Panc1 (cell line): ENCODE measurements around the gene PRDM5. TPM values are rescaled to one million over a fixed set of nuclear protein-coding genes. Genes with fewer than 3 reads are reported as not detected.

ENCODE experiments used
- ATAC-seq: fragments of 200-7000 bp; cut with Tn5 transposase; 2 replicates; pipeline ENCODE4 v1.9.1; 2020; ENCODE audit warnings: mild to moderate bottlenecking, moderate library complexity
- BruUV-seq: library from RNA; stranded (reverse); fragments of 400-500 nt; replicated peaks from 2 replicates; lab custom pipeline; 2021; lab: Mats Ljungman, UMichigan
- CTCF ChIA-PET: fragments of 300-600 bp; sonication (Branson Sonifier 250); formaldehyde crosslinking; loops from one replicate; lab custom pipeline; 2022; ENCODE audit warnings: antibody characterized with exemption; lab: Charles Lee
- POLR2A ChIA-PET: fragments of 300-600 bp; sonication (Branson Sonifier 250); formaldehyde crosslinking; loops from one replicate; lab custom pipeline; 2022; ENCODE audit warnings: antibody characterized with exemption; lab: Charles Lee
- DNase-seq: peaks from one replicate; pipeline ENCODE4 v3.0.0-alpha.2; 2010; ENCODE audit warnings: low read depth, low spot score
- H3K27ac ChIP-seq: 2 replicates; pipeline ENCODE4 v1.5.1; 2011; ENCODE audit warnings: mild to moderate bottlenecking, low read length, inconsistent platforms
- H3K27me3 ChIP-seq: fragments of 200-500 bp; sonication (Bioruptor generic); 2 replicates; pipeline ENCODE4 v1.6.0; 2014; ENCODE audit warnings: low read length, inconsistent platforms; ENCODE audit not compliant: control insufficient read depth, insufficient read depth
- H3K36me3 ChIP-seq: fragments of 200-500 bp; sonication (Bioruptor generic); 2 replicates; pipeline ENCODE4 v1.5.1; 2014; ENCODE audit warnings: inconsistent platforms, mild to moderate bottlenecking, low read length, moderate library complexity; ENCODE audit not compliant: control insufficient read depth, insufficient read depth
- H3K4me1 ChIP-seq: 2 replicates; pipeline ENCODE4 v1.5.1; 2011; ENCODE audit warnings: inconsistent platforms, mild to moderate bottlenecking, low read length, moderate library complexity; ENCODE audit not compliant: control insufficient read depth, insufficient read depth
- H3K4me3 ChIP-seq, 2 experiments: 2 replicates each; pipeline ENCODE4 v1.5.1; 2011 to 2012; ENCODE audit warnings: low read depth in 2 of 2, low read length in 2 of 2, mild to moderate bottlenecking in 2 of 2, inconsistent platforms in 1 of 2, moderate library complexity in 1 of 2
- H3K9me3 ChIP-seq: fragments of 200-500 bp; sonication (Bioruptor generic); 2 replicates; pipeline ENCODE4 v1.5.1; 2014; ENCODE audit warnings: low read depth, mild to moderate bottlenecking, inconsistent platforms, low read length, moderate library complexity; ENCODE audit not compliant: control insufficient read depth, insufficient read depth
- POLR2AphosphoS5 ChIP-seq: IDR thresholded peaks from 2 replicates; pipeline ENCODE4 v1.6.1; 2012; ENCODE audit warnings: mild to moderate bottlenecking, low read depth, low read length, moderate library complexity
- SIN3A ChIP-seq: IDR thresholded peaks from 2 replicates; pipeline ENCODE4 v1.6.1; 2012; ENCODE audit warnings: low read depth, mild to moderate bottlenecking, low read length, moderate library complexity, borderline replicate concordance; ENCODE audit not compliant: insufficient read depth
- TCF7L2 ChIP-seq: IDR thresholded peaks from 2 replicates; pipeline ENCODE4 v1.6.1; 2011; ENCODE audit warnings: mild to moderate bottlenecking, low read depth, low read length, inconsistent platforms
- in situ Hi-C: cut with HindIII; loops from 2 replicates; pipeline ENCODE4 v1.10.0; 2016; ENCODE audit warnings: low sequenced_read_pairs, low pct_unique_long_range_greater_than_20kb
- intact Hi-C: fragments of 100-400 bp; cut with micrococcal nuclease; formaldehyde crosslinking; loops from one replicate; pipeline ENCODE4 v1.10.0; 2022; ENCODE audit not compliant: unreplicated experiment
- total RNA-seq: library from RNA; stranded (reverse); gene quantifications from one replicate; pipeline ENCODE4 v1.2.1, GENCODE V29; 2021; ENCODE audit not compliant: unreplicated experiment
- TF ChIP-seq, protein P1 (sequence below), 2 experiments: IDR thresholded peaks; 2 replicates each; pipeline ENCODE4 v1.6.1; 2011 to 2012; ENCODE audit warnings: low read depth in 2 of 2, control low read depth in 1 of 2, low read length in 1 of 2, mild to moderate bottlenecking in 1 of 2, moderate library complexity in 1 of 2; ENCODE audit not compliant: insufficient read depth in 1 of 2
- TF ChIP-seq, protein P2 (sequence below): fragments of 450-650 bp; IDR thresholded peaks from 2 replicates; pipeline ENCODE4 v1.5.1; 2017; ENCODE audit warnings: mild to moderate bottlenecking

Gene PRDM5
- total RNA-seq, 1 experiment from 2014 or later: 8.4 TPM

DNA sequence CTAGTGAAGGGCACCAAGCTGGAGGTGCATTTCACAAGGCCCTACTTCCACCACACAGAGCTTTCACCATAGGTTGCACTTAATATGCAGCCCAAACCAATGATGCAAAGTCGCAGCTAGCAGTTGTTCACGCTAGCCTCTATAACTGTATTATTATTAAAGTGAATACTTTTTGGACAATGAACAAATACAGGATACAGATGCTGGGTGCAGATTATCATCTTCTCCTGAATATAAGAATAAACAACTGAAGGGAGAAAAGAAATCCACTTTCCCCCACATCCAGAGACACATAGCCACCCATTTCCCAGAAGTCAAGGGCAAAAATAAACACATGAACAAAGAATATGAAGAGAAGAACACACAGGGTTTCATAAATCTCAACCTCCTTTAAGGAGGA lies 107.2 kb downstream of the PRDM5 start:
- Histone ChIP-seq H3K4me3 (no peak overlapping the region), H3K4me1 (no peaks in the 10 kb centered on the region), H3K9me3 (no peaks in the 10 kb centered on the region), H3K27me3 (no peaks in the 10 kb centered on the region), H3K36me3 (no peaks in the 10 kb centered on the region), H3K27ac (no peak overlapping the region)
- POLR2A ChIA-PET: no interaction called here
- no peak for DNase-seq
- TF ChIP-seq POLR2AphosphoS5 (no peak), SIN3A (no peak), TCF7L2 (no peak)
- TF ChIP-seq, protein P1, sequence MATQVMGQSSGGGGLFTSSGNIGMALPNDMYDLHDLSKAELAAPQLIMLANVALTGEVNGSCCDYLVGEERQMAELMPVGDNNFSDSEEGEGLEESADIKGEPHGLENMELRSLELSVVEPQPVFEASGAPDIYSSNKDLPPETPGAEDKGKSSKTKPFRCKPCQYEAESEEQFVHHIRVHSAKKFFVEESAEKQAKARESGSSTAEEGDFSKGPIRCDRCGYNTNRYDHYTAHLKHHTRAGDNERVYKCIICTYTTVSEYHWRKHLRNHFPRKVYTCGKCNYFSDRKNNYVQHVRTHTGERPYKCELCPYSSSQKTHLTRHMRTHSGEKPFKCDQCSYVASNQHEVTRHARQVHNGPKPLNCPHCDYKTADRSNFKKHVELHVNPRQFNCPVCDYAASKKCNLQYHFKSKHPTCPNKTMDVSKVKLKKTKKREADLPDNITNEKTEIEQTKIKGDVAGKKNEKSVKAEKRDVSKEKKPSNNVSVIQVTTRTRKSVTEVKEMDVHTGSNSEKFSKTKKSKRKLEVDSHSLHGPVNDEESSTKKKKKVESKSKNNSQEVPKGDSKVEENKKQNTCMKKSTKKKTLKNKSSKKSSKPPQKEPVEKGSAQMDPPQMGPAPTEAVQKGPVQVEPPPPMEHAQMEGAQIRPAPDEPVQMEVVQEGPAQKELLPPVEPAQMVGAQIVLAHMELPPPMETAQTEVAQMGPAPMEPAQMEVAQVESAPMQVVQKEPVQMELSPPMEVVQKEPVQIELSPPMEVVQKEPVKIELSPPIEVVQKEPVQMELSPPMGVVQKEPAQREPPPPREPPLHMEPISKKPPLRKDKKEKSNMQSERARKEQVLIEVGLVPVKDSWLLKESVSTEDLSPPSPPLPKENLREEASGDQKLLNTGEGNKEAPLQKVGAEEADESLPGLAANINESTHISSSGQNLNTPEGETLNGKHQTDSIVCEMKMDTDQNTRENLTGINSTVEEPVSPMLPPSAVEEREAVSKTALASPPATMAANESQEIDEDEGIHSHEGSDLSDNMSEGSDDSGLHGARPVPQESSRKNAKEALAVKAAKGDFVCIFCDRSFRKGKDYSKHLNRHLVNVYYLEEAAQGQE (IDR thresholded peaks at IDR 0.05; ENCODE audit: insufficient read depth in 1 of 2, low read depth in 2 of 2, low read length in 1 of 2): no peak
- TF ChIP-seq, protein P2, sequence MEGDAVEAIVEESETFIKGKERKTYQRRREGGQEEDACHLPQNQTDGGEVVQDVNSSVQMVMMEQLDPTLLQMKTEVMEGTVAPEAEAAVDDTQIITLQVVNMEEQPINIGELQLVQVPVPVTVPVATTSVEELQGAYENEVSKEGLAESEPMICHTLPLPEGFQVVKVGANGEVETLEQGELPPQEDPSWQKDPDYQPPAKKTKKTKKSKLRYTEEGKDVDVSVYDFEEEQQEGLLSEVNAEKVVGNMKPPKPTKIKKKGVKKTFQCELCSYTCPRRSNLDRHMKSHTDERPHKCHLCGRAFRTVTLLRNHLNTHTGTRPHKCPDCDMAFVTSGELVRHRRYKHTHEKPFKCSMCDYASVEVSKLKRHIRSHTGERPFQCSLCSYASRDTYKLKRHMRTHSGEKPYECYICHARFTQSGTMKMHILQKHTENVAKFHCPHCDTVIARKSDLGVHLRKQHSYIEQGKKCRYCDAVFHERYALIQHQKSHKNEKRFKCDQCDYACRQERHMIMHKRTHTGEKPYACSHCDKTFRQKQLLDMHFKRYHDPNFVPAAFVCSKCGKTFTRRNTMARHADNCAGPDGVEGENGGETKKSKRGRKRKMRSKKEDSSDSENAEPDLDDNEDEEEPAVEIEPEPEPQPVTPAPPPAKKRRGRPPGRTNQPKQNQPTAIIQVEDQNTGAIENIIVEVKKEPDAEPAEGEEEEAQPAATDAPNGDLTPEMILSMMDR: no peak
- no TSS peak for BruUV-seq
- CTCF ChIA-PET: no interaction called here
- in situ Hi-C loops: no loop called here
- intact Hi-C loops: loop anchor here (10.0 kb wide), 1 partner anchor 661 kb away; no protein-coding TSS in a partner anchor
- ATAC-seq: no peak

DNA sequence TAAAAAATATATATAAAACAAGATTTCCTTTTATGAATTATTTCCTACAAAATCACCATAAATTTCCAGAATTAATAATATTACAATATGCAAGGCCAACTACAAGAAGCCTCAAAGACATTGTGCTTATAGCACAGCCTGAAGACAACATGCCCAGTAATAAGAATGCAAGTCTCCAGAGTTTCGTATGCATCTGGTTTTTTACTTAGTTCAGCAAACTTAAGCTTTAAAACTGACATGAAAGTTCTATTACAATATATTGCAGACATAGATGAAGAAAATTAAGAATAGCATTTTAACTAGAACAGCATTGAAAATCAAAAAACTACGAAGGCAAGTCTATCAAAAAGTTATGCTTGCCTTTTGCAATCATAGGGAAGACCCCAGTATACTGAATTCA lies 107.6 kb downstream of the PRDM5 start:
- DNase-seq (no peak), ATAC-seq (no peak)
- POLR2A ChIA-PET: no interaction called here
- TF ChIP-seq, protein P1 (IDR thresholded peaks at IDR 0.05; ENCODE audit: insufficient read depth in 1 of 2, low read depth in 2 of 2, low read length in 1 of 2): no peak
- TF ChIP-seq SIN3A: no peak
- no peak for TF ChIP-seq TCF7L2
- TF ChIP-seq, protein P2: no peak
- no peak for TF ChIP-seq POLR2AphosphoS5
- BruUV-seq: no TSS peak
- H3K27me3 ChIP-seq: no peaks in the 10 kb centered on the region
- CTCF ChIA-PET: no interaction called here
- H3K4me1 ChIP-seq: no peaks in the 10 kb centered on the region
- H3K36me3 ChIP-seq: no peaks in the 10 kb centered on the region
- H3K4me3 ChIP-seq: no peak overlapping the region
- no peaks in the 10 kb centered on the region for H3K9me3 ChIP-seq
- H3K27ac ChIP-seq: no peak overlapping the region
- intact Hi-C loops: loop anchor here (10.0 kb wide), 1 partner anchor 660 kb away; no protein-coding TSS in a partner anchor
- in situ Hi-C loops: no loop called here
